ENCODE results near the gene IL12B.

- TF ChIP-seq CTCF (conservative IDR thresholded peaks at IDR 0.05; ENCODE audit: low read depth, low read length) (no peak), MXI1 (IDR thresholded peaks at IDR 0.05; ENCODE audit: borderline replicate concordance, low read depth, low read length) (no peak), CEBPB (IDR thresholded peaks at IDR 0.05; ENCODE audit: low read depth, low read length) (no peak), POLR2A (IDR thresholded peaks at IDR 0.05; ENCODE audit: low read depth, low read length) (no peak), RFX5 (IDR thresholded peaks at IDR 0.05; ENCODE audit: low read depth, low read length) (no peak), BHLHE40 (IDR thresholded peaks at IDR 0.05; ENCODE audit: low read depth, low read length) (no peak), CHD1 (IDR thresholded peaks at IDR 0.05; ENCODE audit: low read depth, low read length) (no peak), USF2 (IDR thresholded peaks at IDR 0.05; ENCODE audit: low read depth, low read length) (no peak), SMC3 (IDR thresholded peaks at IDR 0.05; ENCODE audit: low read depth, low read length) (no peak), RAD21 (IDR thresholded peaks at IDR 0.05; ENCODE audit: low read length) (no peak), FOS (IDR thresholded peaks at IDR 0.05; ENCODE audit: low read depth, low read length) (no peak), NFE2L2 (IDR thresholded peaks at IDR 0.05; ENCODE audit: low read depth, low read length) (no peak)
Observed at GRCh38 chr5:159318448-159318847, 11.8 kb downstream of the IL12B start.

All from IMR-90 (cell line).